Activated CD8-positive, alpha-beta memory T cell treated with anti-CD3 and anti-CD28 coated beads, Interleukin-2, amount 50 U/mL, for 1 hour (primary cell): ENCODE results near the gene KRT79.
"Not testable (repeated sequence)": the region's sequence is repeated elsewhere in the genome, so short reads cannot be mapped to it uniquely, and the experiment has no call there.

ENCODE experiments used
- DNase-seq: peaks from one replicate; pipeline ENCODE4 v3.0.0-alpha.2; 2020; ENCODE audit errors: extremely low read depth

The KRT79 gene

GRCh38 chr12:52806821-52807543 is 27.1 kb downstream of the KRT79 start:
- DNase-seq = no peak

- no peak for DNase-seq
Observed at GRCh38 chr12:52806169-52806811, 27.8 kb downstream of the KRT79 start.

- DNase-seq = no peak
Observed at GRCh38 chr12:52805739-52806138, 28.4 kb downstream of the KRT79 start.

- DNase-seq = no peak
Observed at GRCh38 chr12:52805000-52805399, 29.1 kb downstream of the KRT79 start.

- no peak for DNase-seq
Observed at GRCh38 chr12:52802442-52802841, 31.7 kb downstream of the KRT79 start.

- no peak for DNase-seq
Observed at GRCh38 chr12:52801773-52802172, 32.3 kb downstream of the KRT79 start.

GRCh38 chr12:52800259-52800917 is 33.7 kb downstream of the KRT79 start:
- DNase-seq = no peak

- no peak for DNase-seq
Observed at GRCh38 chr12:52799505-52800211, 34.5 kb downstream of the KRT79 start.

- no peak for DNase-seq
Observed at GRCh38 chr12:52798671-52799504, 35.2 kb downstream of the KRT79 start.

GRCh38 chr12:52798003-52798670 is 36.0 kb downstream of the KRT79 start:
- no peak for DNase-seq

GRCh38 chr12:52797529-52797894 is 36.6 kb downstream of the KRT79 start:
- DNase-seq = no peak

GRCh38 chr12:52796839-52797528 is 37.1 kb downstream of the KRT79 start:
- DNase-seq = no peak

GRCh38 chr12:52796429-52796794 is 37.7 kb downstream of the KRT79 start:
- DNase-seq = no peak

GRCh38 chr12:52795694-52796428 is 38.2 kb downstream of the KRT79 start, which contains the start of gene KRT3:
Gene KRT3, minus strand, starts transcription at chr12:52796117. Its CDS starts 75 bp downstream, at chr12:52796042.
- DNase-seq = no peak

- not testable (repeated sequence) for DNase-seq
Observed at GRCh38 chr12:52795332-52795674, 38.8 kb downstream of the KRT79 start.

GRCh38 chr12:52794479-52795331 is 39.4 kb downstream of the KRT79 start:
- no peak for DNase-seq

GRCh38 chr12:52792185-52793029 is 41.7 kb downstream of the KRT79 start:
- DNase-seq = no peak
